ENCODE data around the gene IL26.

GRCh38 chr12:68259318-68259940 is 33.8 kb upstream of the IL26 start:
- TF ChIP-seq CTCF (IDR thresholded peaks at IDR 0.05) (no peak), POLR2A (IDR thresholded peaks at IDR 0.05) (no peak)

Measured in adrenal gland (tissue), 5 donors.